Mesenchymal stem cell (in vitro differentiated cells and primary cell): ENCODE measurements around the gene VAV2.

Experiments
- DNase-seq: peaks from one replicate; pipeline ENCODE4 v3.0.0-alpha.2; 2013
- H2AFZ ChIP-seq: one replicate; pipeline ENCODE4 v1.6.1; 2013; ENCODE audit warnings: low read depth, mild to moderate bottlenecking, control low read depth, inconsistent platforms, low read length, moderate library complexity
- H2AK5ac ChIP-seq: 2 replicates; pipeline ENCODE4 v1.6.1; 2013; ENCODE audit warnings: low read length, moderate library complexity, mild to moderate bottlenecking, inconsistent platforms; ENCODE audit not compliant: severe bottlenecking
- H2BK120ac ChIP-seq: one replicate; pipeline ENCODE4 v1.6.1; 2013; ENCODE audit warnings: low read depth, mild to moderate bottlenecking, inconsistent platforms, low read length, moderate library complexity
- H2BK12ac ChIP-seq, 2 experiments: one replicate each; pipeline ENCODE4 v1.6.1; 2013; ENCODE audit warnings: inconsistent platforms in 2 of 2, low read length in 2 of 2, mild to moderate bottlenecking in 2 of 2, moderate library complexity in 2 of 2, control low read depth in 1 of 2
- H2BK15ac ChIP-seq: one replicate; pipeline ENCODE4 v1.6.1; 2013; ENCODE audit warnings: mild to moderate bottlenecking, low read depth, inconsistent platforms; ENCODE audit not compliant: poor library complexity, severe bottlenecking
- H2BK5ac ChIP-seq: 2 replicates; pipeline ENCODE4 v1.6.1; 2013; ENCODE audit warnings: low read depth, mild to moderate bottlenecking, low read length, control low read depth, inconsistent platforms; ENCODE audit not compliant: poor library complexity, severe bottlenecking
- H3K14ac ChIP-seq, 2 experiments: one replicate each; pipeline ENCODE4 v1.6.1; 2013; ENCODE audit warnings: inconsistent platforms in 2 of 2, low read length in 2 of 2, control low read depth in 1 of 2, mild to moderate bottlenecking in 1 of 2, moderate library complexity in 1 of 2
- H3K18ac ChIP-seq, 2 experiments: one replicate each; pipeline ENCODE4 v1.6.1; 2013; ENCODE audit warnings: inconsistent platforms in 2 of 2, low read length in 2 of 2, control low read depth in 1 of 2, low read depth in 1 of 2, mild to moderate bottlenecking in 1 of 2
- H3K23ac ChIP-seq, 2 experiments: one replicate each; pipeline ENCODE4 v1.6.1; 2013; ENCODE audit warnings: inconsistent platforms in 2 of 2, low read length in 2 of 2, mild to moderate bottlenecking in 2 of 2, moderate library complexity in 2 of 2, control low read depth in 1 of 2
- H3K27ac ChIP-seq: 2 replicates; pipeline ENCODE4 v1.5.1; 2013; ENCODE audit warnings: mild to moderate bottlenecking, moderate library complexity, low read length, control low read depth, inconsistent platforms; ENCODE audit not compliant: poor library complexity, severe bottlenecking
- H3K27me3 ChIP-seq, 2 experiments: 2 replicates each; pipeline versions ENCODE4 v1.6.1 to v1.7.0; 2013; ENCODE audit warnings: low read length in 2 of 2, mild to moderate bottlenecking in 2 of 2, moderate library complexity in 2 of 2, control low read depth in 1 of 2, inconsistent platforms in 1 of 2; ENCODE audit not compliant: control insufficient read depth in 1 of 2, insufficient read depth in 1 of 2
- H3K36me3 ChIP-seq, 2 experiments: 2 replicates each; pipeline versions ENCODE4 v1.6.1 to v1.7.0; 2013; ENCODE audit warnings: low read length in 2 of 2, control low read depth in 1 of 2, inconsistent platforms in 1 of 2, low read depth in 1 of 2, mild to moderate bottlenecking in 1 of 2; ENCODE audit not compliant: insufficient read depth in 2 of 2, control insufficient read depth in 1 of 2
- H3K4ac ChIP-seq, 2 experiments: one replicate each; pipeline ENCODE4 v1.6.1; 2013; ENCODE audit warnings: inconsistent platforms in 2 of 2, low read length in 2 of 2, mild to moderate bottlenecking in 2 of 2, moderate library complexity in 2 of 2, control low read depth in 1 of 2, low read depth in 1 of 2
- H3K4me1 ChIP-seq: 2 replicates; pipeline ENCODE4 v1.6.1; 2013; ENCODE audit warnings: low read depth, low read length, control low read depth; ENCODE audit not compliant: control insufficient read depth, insufficient read depth
- H3K4me2 ChIP-seq: 2 replicates; pipeline ENCODE4 v1.6.1; 2013; ENCODE audit warnings: low read length, mild to moderate bottlenecking, inconsistent platforms; ENCODE audit not compliant: poor library complexity, severe bottlenecking
- H3K4me3 ChIP-seq, 2 experiments: 2 replicates each; pipeline versions ENCODE4 v1.5.1 to v1.7.0; 2013; ENCODE audit warnings: low read length in 2 of 2, mild to moderate bottlenecking in 2 of 2, control low read depth in 1 of 2, low read depth in 1 of 2; ENCODE audit not compliant: insufficient read depth in 1 of 2
- H3K79me1 ChIP-seq: replicated peaks from 2 replicates; pipeline ENCODE4 v1.6.1; 2013; ENCODE audit warnings: mild to moderate bottlenecking, control low read depth, low read length, inconsistent platforms; ENCODE audit not compliant: poor library complexity, severe bottlenecking
- H3K9ac ChIP-seq: 2 replicates; pipeline ENCODE4 v1.7.0; 2013; ENCODE audit warnings: mild to moderate bottlenecking, low read length, moderate library complexity
- H3K9me3 ChIP-seq: 2 replicates; pipeline ENCODE4 v1.7.0; 2013; ENCODE audit warnings: mild to moderate bottlenecking, low read length; ENCODE audit not compliant: control insufficient read depth
- H4K8ac ChIP-seq: one replicate; pipeline ENCODE4 v1.6.1; 2013; ENCODE audit warnings: inconsistent platforms, mild to moderate bottlenecking, low read length, moderate library complexity
- H4K91ac ChIP-seq: one replicate; pipeline ENCODE4 v1.6.1; 2013; ENCODE audit warnings: mild to moderate bottlenecking, low read length, inconsistent platforms
- WGBS: methylation state at CpG from one replicate; pipeline ENCODE4 v1.1.7; 2013; ENCODE audit warnings: mixed read lengths; 5-methylcytosine and 5-hydroxymethylcytosine counted together

Gene VAV2

DNA sequence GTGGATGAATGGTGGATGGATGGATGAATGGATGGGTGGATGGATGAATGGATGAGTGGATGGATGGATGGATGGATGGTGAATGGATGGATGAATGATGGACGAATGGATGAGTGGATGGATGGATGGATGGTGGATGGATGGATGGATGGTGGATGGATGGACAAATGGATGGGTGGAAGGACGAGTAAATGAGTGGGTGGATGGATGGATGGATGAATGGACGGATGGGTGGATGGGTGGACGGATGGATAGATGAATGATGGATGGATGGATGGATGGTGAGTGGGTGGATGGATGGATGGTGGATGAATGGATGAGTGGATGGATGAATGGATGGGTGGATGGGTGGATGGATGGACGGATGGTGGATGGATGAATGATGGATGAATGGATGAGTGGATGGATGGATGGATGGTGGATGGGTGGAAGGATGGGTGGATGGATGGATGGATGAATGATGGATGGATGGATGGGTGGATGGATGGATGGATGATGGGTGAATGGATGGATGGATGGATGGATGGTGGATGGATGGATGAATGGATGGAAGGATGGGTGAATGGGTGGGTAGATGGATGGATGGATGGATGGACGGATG lies 58.6 kb downstream of the VAV2 start:
- Histone ChIP-seq H3K4me1 (peaks cover 67% of the 10 kb centered on the region), H2BK12ac (no peak overlapping the region), H3K9me3 (no peaks in the 10 kb centered on the region), H2BK120ac (no peak overlapping the region), H3K4ac (no peak overlapping the region), H2AK5ac (no peak overlapping the region), H2BK15ac (no peak overlapping the region), H2AFZ (no peak overlapping the region), H2BK5ac (no peak overlapping the region), H3K27me3 (no peaks in the 10 kb centered on the region), H4K91ac (no peak overlapping the region), H3K14ac (no peak overlapping the region), H3K9ac (no peak overlapping the region), H3K4me2 (no peak overlapping the region), H3K23ac (no peak overlapping the region), H3K36me3 (peaks cover 21 to 60% of the 10 kb centered on the region in 2 experiments), H3K79me1 (peaks cover 36% of the 10 kb centered on the region), H4K8ac (no peak overlapping the region), H3K18ac (no peak overlapping the region), H3K27ac (no peak overlapping the region), H3K4me3 (no peak overlapping the region)
- no peak for DNase-seq
- 80% methylated on average over 6 of the region's 6 CpGs for WGBS

DNA sequence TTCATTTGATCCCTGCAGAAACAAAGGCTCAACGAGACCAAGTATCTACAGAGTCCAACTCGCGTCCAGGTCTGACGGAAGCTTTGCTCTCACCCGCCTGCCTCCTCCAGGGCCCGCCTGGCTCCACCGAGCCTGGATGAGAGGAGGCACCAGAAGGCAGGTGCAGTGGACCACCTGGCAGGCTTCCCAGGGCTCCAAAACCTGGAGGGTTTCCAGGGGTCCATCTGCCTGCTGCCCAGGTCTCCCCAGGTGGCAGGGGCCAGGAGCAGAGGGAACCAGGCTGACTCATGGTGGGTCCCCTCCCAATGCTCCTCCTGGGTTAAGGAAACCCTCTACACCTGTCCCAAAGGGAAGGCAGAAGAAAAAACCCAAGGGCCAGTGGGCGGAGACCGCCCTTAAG lies 59.5 kb downstream of the VAV2 start:
- Histone ChIP-seq H3K23ac (no peak overlapping the region), H2BK5ac (no peak overlapping the region), H2BK12ac (no peak overlapping the region), H2BK120ac (no peak overlapping the region), H2BK15ac (no peak overlapping the region), H3K27ac (no peak overlapping the region), H3K79me1 (peaks cover 38% of the 10 kb centered on the region), H3K4me1 (peaks cover 60% of the 10 kb centered on the region), H2AK5ac (no peak overlapping the region), H4K91ac (no peak overlapping the region), H3K36me3 (peaks cover 18 to 60% of the 10 kb centered on the region in 2 experiments), H3K9ac (no peak overlapping the region), H3K4me3 (no peak overlapping the region), H3K27me3 (no peaks in the 10 kb centered on the region), H3K9me3 (no peaks in the 10 kb centered on the region), H2AFZ (no peak overlapping the region), H3K4ac (no peak overlapping the region), H3K4me2 (no peak overlapping the region), H3K14ac (no peak overlapping the region), H4K8ac (no peak overlapping the region), H3K18ac (no peak overlapping the region)
- 84% methylated on average over 8 of the region's 9 CpGs for WGBS
- DNase-seq, result no peak

DNA sequence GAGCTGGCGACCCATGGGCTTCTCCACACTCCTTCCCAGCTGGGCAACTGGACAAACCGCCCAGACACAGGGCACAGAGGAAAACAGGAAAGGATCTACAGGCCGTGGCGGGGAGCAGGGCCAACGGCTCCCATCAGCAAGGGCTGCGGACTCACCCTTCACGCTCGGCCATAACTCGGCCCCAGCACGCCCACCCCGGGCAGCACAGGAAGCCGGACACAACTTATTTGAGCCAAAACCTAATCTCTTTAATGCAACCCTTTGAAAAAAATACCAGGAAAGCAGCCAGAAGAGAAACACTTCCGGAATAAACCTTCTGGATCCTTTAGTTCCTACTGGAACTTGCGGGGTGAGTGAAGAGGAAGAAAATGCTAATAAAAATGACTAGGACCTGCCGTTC lies 59.9 kb downstream of the VAV2 start:
- Histone ChIP-seq H4K8ac (no peak overlapping the region), H2BK5ac (no peak overlapping the region), H2BK15ac (no peak overlapping the region), H3K79me1 (peaks cover 42% of the 10 kb centered on the region), H2AK5ac (peak overlapping the region; percentile 27), H3K14ac (no peak overlapping the region), H4K91ac (no peak overlapping the region), H3K9me3 (no peaks in the 10 kb centered on the region), H3K27ac (no peak overlapping the region), H3K4me3 (no peak overlapping the region), H2BK12ac (no peak overlapping the region), H3K4me1 (peaks cover 57% of the 10 kb centered on the region), H3K36me3 (peaks cover 14 to 61% of the 10 kb centered on the region in 2 experiments), H2AFZ (no peak overlapping the region), H2BK120ac (no peak overlapping the region), H3K4me2 (no peak overlapping the region), H3K27me3 (no peaks in the 10 kb centered on the region), H3K23ac (no peak overlapping the region), H3K9ac (no peak overlapping the region), H3K4ac (no peak overlapping the region), H3K18ac (no peak overlapping the region)
- 94% methylated on average over 15 of the region's 15 CpGs for WGBS
- no peak for DNase-seq

DNA sequence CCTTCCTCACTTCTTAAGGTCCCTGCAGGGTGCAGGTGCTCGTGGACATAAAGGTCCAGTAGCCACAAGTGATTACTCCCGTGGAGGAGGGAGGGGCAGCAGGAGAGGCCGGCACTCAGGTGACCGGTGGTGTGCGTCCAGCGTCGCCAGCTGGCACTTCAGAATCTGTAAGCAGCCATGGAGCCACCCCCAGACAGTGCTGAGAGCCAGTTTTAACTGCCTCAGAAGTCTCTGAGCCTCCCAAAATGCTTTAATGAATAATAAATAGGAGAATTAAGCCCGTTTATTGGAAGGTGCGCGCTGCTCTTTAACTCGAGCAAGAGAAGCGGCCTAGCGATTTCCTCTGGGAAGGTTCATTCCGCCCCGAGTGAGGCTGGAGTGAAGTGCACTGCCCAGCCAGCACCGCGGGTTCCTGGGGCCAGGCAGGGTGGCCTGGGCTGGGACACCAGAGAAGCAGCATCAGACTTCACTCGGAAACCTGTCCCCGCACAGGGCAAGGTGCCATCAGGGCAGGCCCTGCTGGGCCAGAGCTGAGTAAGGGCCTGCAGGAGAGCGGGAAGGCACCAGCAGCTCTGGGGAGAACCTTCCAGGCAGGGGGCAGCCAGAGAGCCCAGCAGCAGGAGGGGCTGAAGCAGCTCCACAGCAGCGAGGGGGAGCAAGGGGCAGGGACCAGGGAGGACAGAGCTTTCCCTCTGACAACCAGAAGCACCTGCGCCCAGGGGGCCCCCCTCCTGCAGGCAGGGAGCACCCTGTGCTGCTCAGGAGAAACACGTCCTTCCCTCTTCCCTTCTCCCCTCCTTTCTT lies 61.2 kb downstream of the VAV2 start:
- Histone ChIP-seq H4K8ac (no peak overlapping the region), H3K79me1 (peaks cover 51% of the 10 kb centered on the region), H2AK5ac (no peak overlapping the region), H2AFZ (no peak overlapping the region), H2BK15ac (no peak overlapping the region), H2BK12ac (no peak overlapping the region), H3K4ac (no peak overlapping the region), H3K27ac (no peak overlapping the region), H4K91ac (no peak overlapping the region), H3K23ac (no peak overlapping the region), H3K9ac (no peak overlapping the region), H3K4me1 (peaks cover 51% of the 10 kb centered on the region), H3K18ac (no peak overlapping the region), H3K36me3 (peaks cover 7 to 69% of the 10 kb centered on the region in 2 experiments), H2BK5ac (no peak overlapping the region), H2BK120ac (no peak overlapping the region), H3K14ac (no peak overlapping the region), H3K4me2 (no peak overlapping the region), H3K4me3 (no peak overlapping the region), H3K27me3 (no peaks in the 10 kb centered on the region), H3K9me3 (no peaks in the 10 kb centered on the region)
- DNase-seq, result no peak
- 87% methylated on average over 23 of the region's 23 CpGs for WGBS
